Heart left ventricle (tissue), 16 donors: ENCODE data around the gene UCMA. TPM values are rescaled to one million over a fixed set of nuclear protein-coding genes. Genes with fewer than 3 reads are reported as not detected.

Source experiments
- ATAC-seq, 4 donors: fragments of 200-7000 bp; cut with Tn5 transposase; one replicate each; pipeline ENCODE4 v1.9.1; 2020 to 2022; ENCODE audit warnings: moderate library complexity in 4 of 4, mild to moderate bottlenecking in 3 of 4, moderate number of reproducible peaks in 1 of 4
- DNase-seq, 5 donors: peaks; one replicate each; pipeline ENCODE4 v3.0.0-alpha.2; 2020
- H3K27ac ChIP-seq, 12 donors: fragments of 200-600 bp; sonication (generic) in 4 of 12; one replicate each; pipeline versions ENCODE4 v1.5.0 to v1.8.0; 2016 to 2022; ENCODE audit warnings: mild to moderate bottlenecking in 2 of 12
- H3K27me3 ChIP-seq, 9 donors: fragments of 200-600 bp; sonication (generic) in 2 of 9; one replicate each; pipeline versions ENCODE4 v1.5.1 to v1.8.0; 2016 to 2022; ENCODE audit warnings: mild to moderate bottlenecking in 3 of 9
- H3K36me3 ChIP-seq, 9 donors: fragments of 200-600 bp; sonication (generic) in 2 of 9; one replicate each; pipeline versions ENCODE4 v1.5.0 to v1.8.0; 2018 to 2022; ENCODE audit warnings: mild to moderate bottlenecking in 2 of 9
- H3K4me1 ChIP-seq, 12 donors: fragments of 200-600 bp; sonication (generic) in 4 of 12; one replicate each; pipeline versions ENCODE4 v1.5.0 to v1.8.0; 2016 to 2022; ENCODE audit warnings: mild to moderate bottlenecking in 3 of 12
- H3K4me3 ChIP-seq, 12 donors: fragments of 200-600 bp; sonication (generic) in 4 of 12; one replicate each; pipeline versions ENCODE4 v1.5.0 to v1.8.0; 2017 to 2022; ENCODE audit warnings: mild to moderate bottlenecking in 9 of 12, moderate library complexity in 4 of 12
- H3K9me3 ChIP-seq, 12 donors: fragments of 200-600 bp; sonication (generic) in 4 of 12; one replicate each; pipeline versions ENCODE4 v1.5.0 to v1.8.0; 2016 to 2022; ENCODE audit warnings: mild to moderate bottlenecking in 1 of 12
- POLR2A ChIP-seq, 2 donors: fragments of 450-650 bp; IDR thresholded peaks; one replicate each; pipeline ENCODE4 v1.6.1; 2017; ENCODE audit warnings: antibody characterized with exemption in 2 of 2, mild to moderate bottlenecking in 2 of 2, moderate library complexity in 2 of 2
- WGBS, 4 donors: extraction: QIAGEN DNeasy Blood & Tissue Kit in 2 of 4; methylation state at CpG; one replicate each; pipeline versions ENCODE4 v1.1.5 to v1.1.7; 2013 to 2018; 5-methylcytosine and 5-hydroxymethylcytosine counted together
- intact Hi-C, 10 donors: fragments of 100-400 bp; cut with DNase I; formaldehyde crosslinking; loops; one replicate each; pipeline versions ENCODE4 v1.11.1 to v1.14.2; 2022
- polyA plus RNA-seq, 2 donors: library from polyadenylated mRNA; stranded (reverse); fragments of 200-250 nt; gene quantifications; one replicate each; pipeline ENCODE4 v1.2.3, GENCODE V29; 2013
- total RNA-seq, 9 donors: library from RNA; depleted of rRNA in 2 of 9; stranded (reverse); fragments of >200 nt in 2 of 9; fragmentation: NEBNext Ultra II Directional in 3 of 9; extraction: Animal tissue kit (Norgen Biotek cat#: 25700) in 3 of 9; gene quantifications; one replicate each; pipeline versions ENCODE4 v1.1.0 to v1.2.4, GENCODE V29; 2016 to 2023
- TF ChIP-seq, protein P1 (sequence below), 12 donors: fragments of 200-600 bp; sonication (generic) in 4 of 12; IDR thresholded peaks; one replicate each; pipeline versions ENCODE4 v1.5.0 to v1.8.0; 2018 to 2022; ENCODE audit warnings: antibody characterized with exemption in 12 of 12, mild to moderate bottlenecking in 5 of 12
- donor health status: ischemic (EF 13 %, LVEDD 7.1; RV severe dilation, severe dysfunction).
- donor health status: healthy with polysubstance abuse.
- donor health status: DM: no; HTN: yes; CAD: no.
- donor health status: DM: no; HTN: no; CAD: no.
- donor health status: ischemic (EF 25% LVEDD 6.9; RV normal size, moderate dysfunction).
- donor health status: ischemic (EF 25% LVEDD 5.7; RV mildly dilated, moderate dysfunction).
- donor health status: healthy.
- donor health status: DM: yes; HTN: yes; CAD: no.
- donor health status: ischemic (EF 35%, LVEDD 5.7; RV mildly dilated, moderate dysfunction).
- donor health status: nonischemic (EF 11% LVEDD 7.7; RV severe dilation, severe dysfunction).
- donor health status: DM: yes; HTN: yes; CAD: no.
- donor health status: PGD.
- donor health status: ischemic (EF 29% LVEDD 5.4; RV normal size, mild dysfunction).
- donor health status: nonischemic (EF 23%, LVEDD 6.1; RV moderate dilation, normal function).

Gene UCMA
- total and polyA plus RNA-seq, 11 donors, result 0.38 TPM; not detected in 10

- no peak for ATAC-seq
- TF ChIP-seq, protein P1, sequence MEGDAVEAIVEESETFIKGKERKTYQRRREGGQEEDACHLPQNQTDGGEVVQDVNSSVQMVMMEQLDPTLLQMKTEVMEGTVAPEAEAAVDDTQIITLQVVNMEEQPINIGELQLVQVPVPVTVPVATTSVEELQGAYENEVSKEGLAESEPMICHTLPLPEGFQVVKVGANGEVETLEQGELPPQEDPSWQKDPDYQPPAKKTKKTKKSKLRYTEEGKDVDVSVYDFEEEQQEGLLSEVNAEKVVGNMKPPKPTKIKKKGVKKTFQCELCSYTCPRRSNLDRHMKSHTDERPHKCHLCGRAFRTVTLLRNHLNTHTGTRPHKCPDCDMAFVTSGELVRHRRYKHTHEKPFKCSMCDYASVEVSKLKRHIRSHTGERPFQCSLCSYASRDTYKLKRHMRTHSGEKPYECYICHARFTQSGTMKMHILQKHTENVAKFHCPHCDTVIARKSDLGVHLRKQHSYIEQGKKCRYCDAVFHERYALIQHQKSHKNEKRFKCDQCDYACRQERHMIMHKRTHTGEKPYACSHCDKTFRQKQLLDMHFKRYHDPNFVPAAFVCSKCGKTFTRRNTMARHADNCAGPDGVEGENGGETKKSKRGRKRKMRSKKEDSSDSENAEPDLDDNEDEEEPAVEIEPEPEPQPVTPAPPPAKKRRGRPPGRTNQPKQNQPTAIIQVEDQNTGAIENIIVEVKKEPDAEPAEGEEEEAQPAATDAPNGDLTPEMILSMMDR (IDR thresholded peaks at IDR 0.05), result no peak
- no peak for TF ChIP-seq POLR2A (IDR thresholded peaks at IDR 0.05)
- peak overlapping the region in 1 of 12 donors; percentile 32 for H3K27ac ChIP-seq
Observed at GRCh38 chr10:13189961-13190360, 44.2 kb downstream of the UCMA start.

DNA sequence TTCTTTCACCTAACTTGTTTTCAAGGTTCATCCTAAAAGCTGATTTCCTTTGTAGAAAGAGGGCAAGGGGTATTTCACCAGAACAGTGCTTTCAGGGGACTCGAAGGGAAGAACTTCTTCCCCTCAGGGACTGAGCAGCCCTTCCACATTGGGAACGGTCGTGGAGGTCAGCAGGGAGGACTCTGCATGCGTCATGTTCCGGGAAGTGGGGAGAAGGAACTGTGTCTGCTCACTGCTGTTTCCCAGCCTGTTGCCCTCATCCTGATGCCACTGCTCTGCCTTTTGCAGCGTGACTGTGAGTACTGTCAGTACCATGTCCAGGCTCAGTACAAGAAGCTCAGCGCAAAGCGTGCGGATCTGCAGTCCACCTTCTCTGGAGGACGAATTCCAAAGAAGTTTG is 45.6 kb downstream of the UCMA start:
- intact Hi-C loops, result no loop called here
- H3K27me3 ChIP-seq, result no peaks in the 10 kb centered on the region
- TF ChIP-seq POLR2A (IDR thresholded peaks at IDR 0.05), result no peak
- TF ChIP-seq, protein P1 (IDR thresholded peaks at IDR 0.05), result no peak
- DNase-seq (peak in 2 of 5 donors; percentile 20 to 38), ATAC-seq (peak in 1 of 4 donors; percentile 20)
- no peak overlapping the region for H3K27ac ChIP-seq
- whole genome bisulfite sequencing, 4 donors, result 86 to 90% (median 87%) methylated on average over 10 of the region's 10 CpGs
- no peaks in the 10 kb centered on the region for H3K36me3 ChIP-seq
- H3K9me3 ChIP-seq, result peaks cover 0 to 3% (median 0%) of the 10 kb centered on the region in 12 donors
- H3K4me1 ChIP-seq, result no peaks in the 10 kb centered on the region
- H3K4me3 ChIP-seq, result no peak overlapping the region

More at GRCh38 chr10:13189961-13190360, 44.2 kb downstream of the UCMA start:
- intact Hi-C loops, result no loop called here
- Histone ChIP-seq H3K9me3 (peaks cover 0 to 3% (median 0%) of the 10 kb centered on the region in 12 donors), H3K27me3 (no peaks in the 10 kb centered on the region), H3K36me3 (no peaks in the 10 kb centered on the region), H3K4me1 (no peaks in the 10 kb centered on the region), H3K4me3 (no peak overlapping the region)
- no peak for DNase-seq
- 58 to 63% (median 61%) methylated on average over 4 of the region's 4 CpGs for WGBS, 4 donors

GRCh38 chr10:13187135-13187534 is 47.0 kb downstream of the UCMA start:
- intact Hi-C loops, result no loop called here
- no peak for DNase-seq
- no peak for TF ChIP-seq POLR2A (IDR thresholded peaks at IDR 0.05)
- TF ChIP-seq, protein P1 (IDR thresholded peaks at IDR 0.05), result no peak
- peaks cover 0 to 3% (median 0%) of the 10 kb centered on the region in 12 donors for H3K9me3 ChIP-seq
- H3K27me3 ChIP-seq, result no peaks in the 10 kb centered on the region
- ATAC-seq, result no peak
- no peaks in the 10 kb centered on the region for H3K4me1 ChIP-seq
- no peak overlapping the region for H3K4me3 ChIP-seq
- H3K27ac ChIP-seq, result no peak overlapping the region
- H3K36me3 ChIP-seq, result peaks cover 0 to 4% (median 0%) of the 10 kb centered on the region in 9 donors
- WGBS, 4 donors, result 97 to 99% (median 98%) methylated on average over 3 of the region's 3 CpGs

DNA sequence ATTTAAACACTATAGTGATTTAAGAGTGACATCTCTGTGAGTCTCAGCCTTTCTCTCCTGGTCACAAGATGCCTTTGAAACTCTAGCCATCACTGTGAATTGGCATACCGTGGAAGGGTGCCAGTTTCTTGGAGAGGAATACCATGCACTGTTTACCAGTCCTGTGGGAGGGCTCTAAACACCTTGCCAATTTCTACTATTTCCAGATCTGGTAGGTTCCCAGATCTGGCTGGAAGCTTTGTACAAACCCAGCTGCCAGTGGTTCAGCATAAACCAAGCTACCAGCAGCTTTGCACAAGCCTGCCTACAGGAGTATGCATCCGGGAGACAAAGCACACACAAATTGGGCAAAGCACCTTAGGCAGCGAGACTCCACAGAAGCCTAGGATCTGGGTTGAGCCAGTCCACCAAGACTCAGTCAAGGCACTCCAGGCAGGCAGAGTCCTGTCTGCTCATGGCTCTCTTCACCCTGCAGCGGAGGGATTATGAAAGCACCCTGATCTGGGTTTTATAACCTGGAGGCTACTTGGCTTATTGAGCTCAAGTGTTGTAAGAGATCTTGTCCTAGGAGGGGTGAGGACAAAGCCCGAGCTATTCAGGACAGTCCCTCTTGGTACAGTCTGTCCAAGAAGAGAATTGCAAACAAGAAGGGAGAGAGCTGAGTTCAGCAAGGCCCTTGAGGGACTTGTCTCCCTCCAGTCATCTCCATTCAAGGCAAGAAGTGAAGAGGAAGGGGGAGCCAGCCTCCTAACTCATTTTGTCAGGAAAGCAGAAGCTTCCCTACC is 49.3 kb downstream of the UCMA start:
- peaks cover 0 to 3% (median 0%) of the 10 kb centered on the region in 12 donors for H3K9me3 ChIP-seq
- H3K4me3 ChIP-seq, result no peak overlapping the region
- intact Hi-C loops, result no loop called here
- H3K36me3 ChIP-seq, result peaks cover 0 to 4% (median 0%) of the 10 kb centered on the region in 9 donors
- no peaks in the 10 kb centered on the region for H3K27me3 ChIP-seq
- TF ChIP-seq, protein P1 (IDR thresholded peaks at IDR 0.05), result no peak
- no peak for TF ChIP-seq POLR2A (IDR thresholded peaks at IDR 0.05)
- H3K4me1 ChIP-seq, result no peaks in the 10 kb centered on the region
- H3K27ac ChIP-seq, result peak overlapping the region in 1 of 12 donors; percentile 46
- ATAC-seq, result peak in 3 of 4 donors; percentile 41 to 49 (median 42)
- no peak for DNase-seq
- WGBS, 4 donors, result 84 to 89% (median 87%) methylated on average over 4 to 5 of the region's 5 CpGs
